ENCODE results near the gene RCOR3.

- TF ChIP-seq CTCF (IDR thresholded peaks at IDR 0.05) (peak in 4 of 7 experiments; percentile 7 to 19 (median 11)), POLR2A (IDR thresholded peaks at IDR 0.05) (peak in 2 of 3 donors; percentile 70 to 79)
Observed at GRCh38 chr1:211258310-211258755, 833 bp upstream of the RCOR3 start.
